GM23338 (cell line): ENCODE measurements around the gene TMEM154. TPM values are rescaled to one million over a fixed set of nuclear protein-coding genes. Genes with fewer than 3 reads are reported as not detected.

ENCODE experiments used
- ATAC-seq: fragments of 200-7000 bp; cut with Tn5 transposase; 3 replicates; pipeline ENCODE4 v1.9.1; 2020
- DNase-seq: peaks from one replicate; pipeline ENCODE4 v3.0.0-alpha.2; 2015; ENCODE audit warnings: low spot score
- H2AFZ ChIP-seq: fragments of 200-600 bp; sonication (generic); 2 replicates; pipeline ENCODE4 v1.8.0; 2016; ENCODE audit warnings: antibody characterized with exemption, mild to moderate bottlenecking, moderate library complexity
- H3F3A ChIP-seq: fragments of 200-600 bp; sonication (generic); replicated peaks from 2 replicates; pipeline ENCODE4 v1.8.0; 2017; ENCODE audit warnings: antibody characterized with exemption, mixed run types, low read depth
- H3K27ac ChIP-seq: fragments of 200-600 bp; sonication (generic); 2 replicates; pipeline ENCODE4 v1.6.1; 2016; ENCODE audit warnings: low read depth
- H3K27me3 ChIP-seq: fragments of 200-600 bp; sonication (generic); 2 replicates; pipeline ENCODE4 v1.8.0; 2016; ENCODE audit warnings: mild to moderate bottlenecking, mixed run types, moderate library complexity; ENCODE audit not compliant: insufficient read depth
- H3K36me3 ChIP-seq: fragments of 200-600 bp; sonication (generic); 2 replicates; pipeline ENCODE4 v1.8.0; 2016; ENCODE audit warnings: mild to moderate bottlenecking; ENCODE audit not compliant: insufficient read depth
- H3K4me1 ChIP-seq: fragments of 200-600 bp; sonication (generic); 2 replicates; pipeline ENCODE4 v1.8.0; 2016; ENCODE audit warnings: mild to moderate bottlenecking, moderate library complexity; ENCODE audit not compliant: insufficient read depth
- H3K4me2 ChIP-seq: fragments of 200-600 bp; sonication (generic); 2 replicates; pipeline ENCODE4 v1.7.1; 2017; ENCODE audit warnings: mixed run types
- H3K4me3 ChIP-seq: fragments of 200-600 bp; sonication (generic); 2 replicates; pipeline ENCODE4 v1.6.1; 2016; ENCODE audit warnings: mixed run types
- H3K79me2 ChIP-seq: fragments of 200-600 bp; sonication (generic); replicated peaks from 2 replicates; pipeline ENCODE4 v1.8.0; 2017; ENCODE audit warnings: mild to moderate bottlenecking; ENCODE audit not compliant: insufficient read depth
- H3K9me2 ChIP-seq: fragments of 200-600 bp; sonication (generic); 2 replicates; pipeline ENCODE4 v1.8.0; 2017; ENCODE audit not compliant: insufficient read depth
- H4K20me1 ChIP-seq: fragments of 200-600 bp; sonication (generic); replicated peaks from 2 replicates; pipeline ENCODE4 v1.8.0; 2017; ENCODE audit warnings: mild to moderate bottlenecking; ENCODE audit not compliant: insufficient read depth
- H3K27ac Mint-ChIP-seq: 2 replicates; pipeline ENCODE4 v1.8.0; 2020; ENCODE audit warnings: inconsistent platforms, mild to moderate bottlenecking, moderate library complexity, mixed read lengths
- H3K27me3 Mint-ChIP-seq: 3 replicates; pipeline ENCODE4 v1.8.0; 2022; ENCODE audit warnings: low read depth, mild to moderate bottlenecking, moderate library complexity, mixed read lengths, inconsistent platforms; ENCODE audit not compliant: insufficient read depth, poor library complexity
- H3K36me3 Mint-ChIP-seq: 3 replicates; pipeline ENCODE4 v1.8.0; 2021; ENCODE audit warnings: low read depth, mild to moderate bottlenecking, inconsistent platforms, moderate library complexity, mixed read lengths
- H3K4me1 Mint-ChIP-seq: 3 replicates; pipeline ENCODE4 v1.8.0; 2020; ENCODE audit warnings: mild to moderate bottlenecking, inconsistent platforms, mixed read lengths
- H3K4me3 Mint-ChIP-seq: 3 replicates; pipeline ENCODE4 v1.8.0; 2021; ENCODE audit warnings: moderate library complexity, mild to moderate bottlenecking, inconsistent platforms, mixed read lengths
- H3K9me3 Mint-ChIP-seq: 3 replicates; pipeline ENCODE4 v1.8.0; 2020; ENCODE audit warnings: moderate library complexity, mild to moderate bottlenecking, inconsistent platforms, mixed read lengths
- CREB1 ChIP-seq: fragments of 250-450 bp; sonication (Bioruptor Pico); IDR thresholded peaks from 2 replicates; pipeline ENCODE4 v1.5.0; 2020; ENCODE audit warnings: low read depth, mild to moderate bottlenecking, moderate library complexity
- EZH2 ChIP-seq: fragments of 200-600 bp; sonication (generic); IDR thresholded peaks from one replicate; pipeline ENCODE4 v1.8.0; 2017; ENCODE audit warnings: antibody characterized with exemption, mild to moderate bottlenecking, low read depth; ENCODE audit not compliant: unreplicated experiment
- EZH2phosphoT487 ChIP-seq: fragments of 200-600 bp; sonication (generic); IDR thresholded peaks from one replicate; pipeline ENCODE4 v1.8.1; 2018; ENCODE audit warnings: antibody characterized with exemption; ENCODE audit not compliant: unreplicated experiment
- JUNB ChIP-seq: IDR thresholded peaks from one replicate; pipeline ENCODE4 v1.6.1; 2016; ENCODE audit warnings: antibody characterized with exemption; ENCODE audit not compliant: unreplicated experiment
- NANOG ChIP-seq: IDR thresholded peaks from 2 replicates; pipeline ENCODE4 v1.6.1; 2016; ENCODE audit warnings: antibody characterized with exemption, borderline replicate concordance
- POLR2AphosphoS5 ChIP-seq: IDR thresholded peaks from 2 replicates; pipeline ENCODE4 v1.6.1; 2016; ENCODE audit warnings: antibody characterized with exemption, low read depth
- REST ChIP-seq: IDR thresholded peaks from one replicate; pipeline ENCODE4 v1.6.1; 2018; ENCODE audit warnings: antibody characterized with exemption; ENCODE audit not compliant: unreplicated experiment
- STAT1 ChIP-seq: IDR thresholded peaks from one replicate; pipeline ENCODE4 v1.6.1; 2016; ENCODE audit warnings: antibody characterized with exemption; ENCODE audit not compliant: unreplicated experiment
- ZNF114 ChIP-seq: fragments of 250-450 bp; sonication (Bioruptor Pico); IDR thresholded peaks from 2 replicates; pipeline ENCODE4 v1.5.0; 2020; ENCODE audit warnings: mild to moderate bottlenecking, moderate library complexity
- ZNF331 ChIP-seq: fragments of 250-450 bp; sonication (Bioruptor Pico); IDR thresholded peaks from 2 replicates; pipeline ENCODE4 v1.5.0; 2020; ENCODE audit warnings: low read depth, mild to moderate bottlenecking, moderate library complexity
- polyA plus RNA-seq: library from polyadenylated mRNA; unstranded; fragments of >200 nt; fragmentation: Nextera tagmentation; extraction: Ambion mirVana; gene quantifications from 2 replicates; pipeline ENCODE4 v1.2.1, GENCODE V29; 2016
- total RNA-seq: library from RNA; depleted of rRNA; stranded (reverse); fragments of >200 nt; shearing (Covaris generic); gene quantifications from 2 replicates; pipeline ENCODE4 v1.2.3, GENCODE V29; 2014
- TF ChIP-seq, protein P1 (sequence below): IDR thresholded peaks from 2 replicates; pipeline ENCODE4 v1.6.1; 2016; ENCODE audit warnings: antibody characterized with exemption
- TF ChIP-seq, protein P2 (sequence below): fragments of 250-450 bp; sonication (Bioruptor Pico); IDR thresholded peaks from 2 replicates; pipeline ENCODE4 v1.5.0; 2020; ENCODE audit warnings: mild to moderate bottlenecking, moderate library complexity
- TF ChIP-seq, protein P3 (sequence below), 2 experiments: fragments of 200-600 bp in 1 of 2; sonication (generic) in 1 of 2; conservative IDR thresholded peaks; 2 replicates each; pipeline versions ENCODE4 v1.5.1 to v1.6.1; 2016 to 2017; ENCODE audit warnings: antibody characterized with exemption in 2 of 2, low read depth in 2 of 2, mild to moderate bottlenecking in 2 of 2, moderate library complexity in 1 of 2

Gene TMEM154
- total and polyA plus RNA-seq, 2 experiments from 2014 or later: 1.0 to 1.7 TPM

DNA sequence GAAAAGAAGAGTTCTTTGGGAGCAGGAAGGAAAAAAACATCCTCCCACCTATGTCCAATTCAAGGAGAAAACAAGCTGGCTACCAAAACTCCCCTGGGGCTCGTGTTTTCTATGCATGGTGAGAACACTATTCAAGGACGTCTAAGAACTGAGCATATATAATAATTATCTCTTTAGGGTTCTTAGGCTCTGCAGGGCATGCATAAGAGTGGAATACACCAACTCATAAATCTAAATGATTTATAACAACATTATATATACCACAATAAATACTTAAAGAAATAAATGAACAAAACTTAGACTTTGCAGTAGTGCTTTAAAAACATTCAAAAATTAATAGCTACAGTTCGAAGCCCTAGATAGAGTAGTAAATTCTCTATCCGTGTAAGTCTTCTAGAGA, 19.5 kb upstream of the TMEM154 start:
- H3K4me1 ChIP-seq: peaks cover 49% of the 10 kb centered on the region
- DNase-seq (no peak), ATAC-seq (no peak)
- peaks cover 9% of the 10 kb centered on the region for H3F3A ChIP-seq
- H3K27me3 ChIP-seq: no peaks in the 10 kb centered on the region
- Mint-ChIP-seq H3K9me3 (peaks cover 14% of the 10 kb centered on the region; the same call in 2 of the 3 replicates), H3K4me3 (no peak overlapping the region), H3K4me1 (peaks cover 47% of the 10 kb centered on the region), H3K36me3 (peaks cover 16% of the 10 kb centered on the region), H3K27me3 (peaks cover 1% of the 10 kb centered on the region), H3K27ac (peak overlapping the region; percentile 27; the same call in 1 of the 2 replicates)
- H3K9me2 ChIP-seq: peaks cover 6% of the 10 kb centered on the region; the same call in 1 of the 2 replicates
- H3K79me2 ChIP-seq: no peaks in the 10 kb centered on the region
- peak overlapping the region; percentile 83 for H3K4me2 ChIP-seq
- H2AFZ ChIP-seq: no peak overlapping the region
- H3K4me3 ChIP-seq: no peak overlapping the region
- no peaks in the 10 kb centered on the region for H4K20me1 ChIP-seq
- no peaks in the 10 kb centered on the region for H3K36me3 ChIP-seq
- TF ChIP-seq ZNF114 (CRISPR knock-in tag) (no peak), ZNF331 (CRISPR knock-in tag) (no peak), REST (no peak), STAT1 (no peak), NANOG (no peak), EZH2 (no peak), JUNB (no peak), POLR2AphosphoS5 (no peak), CREB1 (CRISPR knock-in tag) (no peak), EZH2phosphoT487 (no peak)
- TF ChIP-seq, protein P1, sequence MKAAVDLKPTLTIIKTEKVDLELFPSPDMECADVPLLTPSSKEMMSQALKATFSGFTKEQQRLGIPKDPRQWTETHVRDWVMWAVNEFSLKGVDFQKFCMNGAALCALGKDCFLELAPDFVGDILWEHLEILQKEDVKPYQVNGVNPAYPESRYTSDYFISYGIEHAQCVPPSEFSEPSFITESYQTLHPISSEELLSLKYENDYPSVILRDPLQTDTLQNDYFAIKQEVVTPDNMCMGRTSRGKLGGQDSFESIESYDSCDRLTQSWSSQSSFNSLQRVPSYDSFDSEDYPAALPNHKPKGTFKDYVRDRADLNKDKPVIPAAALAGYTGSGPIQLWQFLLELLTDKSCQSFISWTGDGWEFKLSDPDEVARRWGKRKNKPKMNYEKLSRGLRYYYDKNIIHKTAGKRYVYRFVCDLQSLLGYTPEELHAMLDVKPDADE: no peak
- TF ChIP-seq, protein P2, sequence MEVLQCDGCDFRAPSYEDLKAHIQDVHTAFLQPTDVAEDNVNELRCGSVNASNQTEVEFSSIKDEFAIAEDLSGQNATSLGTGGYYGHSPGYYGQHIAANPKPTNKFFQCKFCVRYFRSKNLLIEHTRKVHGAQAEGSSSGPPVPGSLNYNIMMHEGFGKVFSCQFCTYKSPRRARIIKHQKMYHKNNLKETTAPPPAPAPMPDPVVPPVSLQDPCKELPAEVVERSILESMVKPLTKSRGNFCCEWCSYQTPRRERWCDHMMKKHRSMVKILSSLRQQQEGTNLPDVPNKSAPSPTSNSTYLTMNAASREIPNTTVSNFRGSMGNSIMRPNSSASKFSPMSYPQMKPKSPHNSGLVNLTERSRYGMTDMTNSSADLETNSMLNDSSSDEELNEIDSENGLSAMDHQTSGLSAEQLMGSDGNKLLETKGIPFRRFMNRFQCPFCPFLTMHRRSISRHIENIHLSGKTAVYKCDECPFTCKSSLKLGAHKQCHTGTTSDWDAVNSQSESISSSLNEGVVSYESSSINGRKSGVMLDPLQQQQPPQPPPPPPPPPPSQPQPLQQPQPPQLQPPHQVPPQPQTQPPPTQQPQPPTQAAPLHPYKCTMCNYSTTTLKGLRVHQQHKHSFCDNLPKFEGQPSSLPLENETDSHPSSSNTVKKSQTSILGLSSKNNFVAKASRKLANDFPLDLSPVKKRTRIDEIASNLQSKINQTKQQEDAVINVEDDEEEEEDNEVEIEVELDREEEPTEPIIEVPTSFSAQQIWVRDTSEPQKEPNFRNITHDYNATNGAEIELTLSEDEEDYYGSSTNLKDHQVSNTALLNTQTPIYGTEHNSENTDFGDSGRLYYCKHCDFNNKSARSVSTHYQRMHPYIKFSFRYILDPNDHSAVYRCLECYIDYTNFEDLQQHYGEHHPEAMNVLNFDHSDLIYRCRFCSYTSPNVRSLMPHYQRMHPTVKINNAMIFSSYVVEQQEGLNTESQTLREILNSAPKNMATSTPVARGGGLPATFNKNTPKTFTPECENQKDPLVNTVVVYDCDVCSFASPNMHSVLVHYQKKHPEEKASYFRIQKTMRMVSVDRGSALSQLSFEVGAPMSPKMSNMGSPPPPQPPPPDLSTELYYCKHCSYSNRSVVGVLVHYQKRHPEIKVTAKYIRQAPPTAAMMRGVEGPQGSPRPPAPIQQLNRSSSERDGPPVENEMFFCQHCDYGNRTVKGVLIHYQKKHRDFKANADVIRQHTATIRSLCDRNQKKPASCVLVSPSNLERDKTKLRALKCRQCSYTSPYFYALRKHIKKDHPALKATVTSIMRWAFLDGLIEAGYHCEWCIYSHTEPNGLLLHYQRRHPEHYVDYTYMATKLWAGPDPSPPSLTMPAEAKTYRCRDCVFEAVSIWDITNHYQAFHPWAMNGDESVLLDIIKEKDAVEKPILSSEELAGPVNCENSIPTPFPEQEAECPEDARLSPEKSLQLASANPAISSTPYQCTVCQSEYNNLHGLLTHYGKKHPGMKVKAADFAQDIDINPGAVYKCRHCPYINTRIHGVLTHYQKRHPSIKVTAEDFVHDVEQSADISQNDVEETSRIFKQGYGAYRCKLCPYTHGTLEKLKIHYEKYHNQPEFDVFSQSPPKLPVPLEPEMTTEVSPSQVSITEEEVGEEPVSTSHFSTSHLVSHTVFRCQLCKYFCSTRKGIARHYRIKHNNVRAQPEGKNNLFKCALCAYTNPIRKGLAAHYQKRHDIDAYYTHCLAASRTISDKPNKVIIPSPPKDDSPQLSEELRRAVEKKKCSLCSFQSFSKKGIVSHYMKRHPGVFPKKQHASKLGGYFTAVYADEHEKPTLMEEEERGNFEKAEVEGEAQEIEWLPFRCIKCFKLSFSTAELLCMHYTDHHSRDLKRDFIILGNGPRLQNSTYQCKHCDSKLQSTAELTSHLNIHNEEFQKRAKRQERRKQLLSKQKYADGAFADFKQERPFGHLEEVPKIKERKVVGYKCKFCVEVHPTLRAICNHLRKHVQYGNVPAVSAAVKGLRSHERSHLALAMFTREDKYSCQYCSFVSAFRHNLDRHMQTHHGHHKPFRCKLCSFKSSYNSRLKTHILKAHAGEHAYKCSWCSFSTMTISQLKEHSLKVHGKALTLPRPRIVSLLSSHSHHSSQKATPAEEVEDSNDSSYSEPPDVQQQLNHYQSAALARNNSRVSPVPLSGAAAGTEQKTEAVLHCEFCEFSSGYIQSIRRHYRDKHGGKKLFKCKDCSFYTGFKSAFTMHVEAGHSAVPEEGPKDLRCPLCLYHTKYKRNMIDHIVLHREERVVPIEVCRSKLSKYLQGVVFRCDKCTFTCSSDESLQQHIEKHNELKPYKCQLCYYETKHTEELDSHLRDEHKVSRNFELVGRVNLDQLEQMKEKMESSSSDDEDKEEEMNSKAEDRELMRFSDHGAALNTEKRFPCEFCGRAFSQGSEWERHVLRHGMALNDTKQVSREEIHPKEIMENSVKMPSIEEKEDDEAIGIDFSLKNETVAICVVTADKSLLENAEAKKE: no peak
- TF ChIP-seq, protein P3, sequence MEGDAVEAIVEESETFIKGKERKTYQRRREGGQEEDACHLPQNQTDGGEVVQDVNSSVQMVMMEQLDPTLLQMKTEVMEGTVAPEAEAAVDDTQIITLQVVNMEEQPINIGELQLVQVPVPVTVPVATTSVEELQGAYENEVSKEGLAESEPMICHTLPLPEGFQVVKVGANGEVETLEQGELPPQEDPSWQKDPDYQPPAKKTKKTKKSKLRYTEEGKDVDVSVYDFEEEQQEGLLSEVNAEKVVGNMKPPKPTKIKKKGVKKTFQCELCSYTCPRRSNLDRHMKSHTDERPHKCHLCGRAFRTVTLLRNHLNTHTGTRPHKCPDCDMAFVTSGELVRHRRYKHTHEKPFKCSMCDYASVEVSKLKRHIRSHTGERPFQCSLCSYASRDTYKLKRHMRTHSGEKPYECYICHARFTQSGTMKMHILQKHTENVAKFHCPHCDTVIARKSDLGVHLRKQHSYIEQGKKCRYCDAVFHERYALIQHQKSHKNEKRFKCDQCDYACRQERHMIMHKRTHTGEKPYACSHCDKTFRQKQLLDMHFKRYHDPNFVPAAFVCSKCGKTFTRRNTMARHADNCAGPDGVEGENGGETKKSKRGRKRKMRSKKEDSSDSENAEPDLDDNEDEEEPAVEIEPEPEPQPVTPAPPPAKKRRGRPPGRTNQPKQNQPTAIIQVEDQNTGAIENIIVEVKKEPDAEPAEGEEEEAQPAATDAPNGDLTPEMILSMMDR (conservative IDR thresholded peaks at IDR 0.05; ENCODE audit: low read depth in 2 of 2): no peak
- H3K27ac ChIP-seq: peak overlapping the region; percentile 95; the same call in 1 of the 2 replicates
